Activated CD8-positive, alpha-beta T cell treated with anti-CD3 and anti-CD28 coated beads for 36 hours (primary cell): ENCODE data around the gene MLXIP. TPM values are rescaled to one million over a fixed set of nuclear protein-coding genes. Genes with fewer than 3 reads are reported as not detected.

ENCODE experiments used
- ATAC-seq: fragments of 200-7000 bp; cut with Tn5 transposase; one replicate; pipeline ENCODE4 v1.10.0; 2021; ENCODE audit warnings: mild to moderate bottlenecking, moderate library complexity
- CTCF ChIA-PET: fragments of 350-600 bp; sonication (Branson Sonifier 250); formaldehyde crosslinking; loops from one replicate; lab custom pipeline; 2021; ENCODE audit warnings: antibody characterized with exemption; lab: Charles Lee
- POLR2A ChIA-PET: fragments of 350-600 bp; sonication (Branson Sonifier 250); formaldehyde crosslinking; loops from one replicate; lab custom pipeline; 2021; ENCODE audit warnings: antibody characterized with exemption; lab: Charles Lee
- DNase-seq: peaks from one replicate; pipeline ENCODE4 v3.0.0-alpha.2; 2020
- H3K27ac Mint-ChIP-seq: one replicate; pipeline ENCODE4 v1.8.0; 2021; ENCODE audit warnings: mild to moderate bottlenecking, mixed read lengths
- H3K27me3 Mint-ChIP-seq: one replicate; pipeline ENCODE4 v1.8.0; 2021; ENCODE audit warnings: mixed read lengths
- H3K36me3 Mint-ChIP-seq: one replicate; pipeline ENCODE4 v1.8.0; 2021; ENCODE audit warnings: low read depth, mixed read lengths
- H3K4me1 Mint-ChIP-seq: one replicate; pipeline ENCODE4 v1.8.0; 2021; ENCODE audit warnings: low read depth, mixed read lengths
- H3K4me3 Mint-ChIP-seq: one replicate; pipeline ENCODE4 v1.8.0; 2021; ENCODE audit warnings: mild to moderate bottlenecking, moderate library complexity, mixed read lengths
- H3K9me3 Mint-ChIP-seq: one replicate; pipeline ENCODE4 v1.8.0; 2021; ENCODE audit warnings: mixed read lengths
- CTCF ChIP-seq: fragments of 200-600 bp; IDR thresholded peaks from one replicate; pipeline ENCODE4 v1.8.0; 2022; ENCODE audit warnings: antibody characterized with exemption, mild to moderate bottlenecking
- intact Hi-C: fragments of 100-400 bp; cut with micrococcal nuclease; formaldehyde crosslinking; loops from one replicate; pipeline ENCODE4 v1.10.0; 2022
- total RNA-seq, 2 experiments: library from RNA; stranded (reverse); gene quantifications; one replicate each; pipeline ENCODE4 v1.2.3, GENCODE V29; 2021

Gene MLXIP
- total RNA-seq, 2 experiments from 2014 or later, result 26.0 to 28.7 TPM

- intact Hi-C loops, result no loop called here
- H3K4me1 Mint-ChIP-seq, result no peaks in the 10 kb centered on the region
- no peak for DNase-seq
- no peaks in the 10 kb centered on the region for H3K27me3 Mint-ChIP-seq
- CTCF ChIA-PET, result interaction anchor here (1.0 kb wide), 1 partner anchor 12 kb away, joined by 3 read pairs; no protein-coding TSS in a partner anchor
- no peak overlapping the region for H3K27ac Mint-ChIP-seq
- no peaks in the 10 kb centered on the region for H3K9me3 Mint-ChIP-seq
- POLR2A ChIA-PET, result interaction anchor here (0.8 kb wide), 1 partner anchor 13 kb away, joined by 3 read pairs; no protein-coding TSS in a partner anchor
- peaks cover 6% of the 10 kb centered on the region for H3K36me3 Mint-ChIP-seq
- no peak for TF ChIP-seq CTCF
- ATAC-seq, result no peak
- H3K4me3 Mint-ChIP-seq, result no peak overlapping the region
These were observed 64.3 kb downstream of the MLXIP start for GRCh38 chr12:122142857-122143256.

- Mint-ChIP-seq H3K9me3 (no peaks in the 10 kb centered on the region), H3K27ac (no peak overlapping the region), H3K4me3 (no peak overlapping the region), H3K4me1 (no peaks in the 10 kb centered on the region), H3K36me3 (peaks cover 6% of the 10 kb centered on the region), H3K27me3 (no peaks in the 10 kb centered on the region)
- POLR2A ChIA-PET, result no interaction called here
- CTCF ChIA-PET, result no interaction called here
- intact Hi-C loops, result no loop called here
- no peak for ATAC-seq
- TF ChIP-seq CTCF, result no peak
- DNase-seq, result no peak
These were observed 66.3 kb downstream of the MLXIP start for GRCh38 chr12:122144885-122145284.

GRCh38 chr12:122145505-122146330 is 67.2 kb downstream of the MLXIP start:
- ATAC-seq, result no peak
- Mint-ChIP-seq H3K4me1 (no peaks in the 10 kb centered on the region), H3K27ac (no peak overlapping the region), H3K36me3 (peaks cover 6% of the 10 kb centered on the region), H3K9me3 (no peaks in the 10 kb centered on the region), H3K27me3 (no peaks in the 10 kb centered on the region), H3K4me3 (no peak overlapping the region)
- TF ChIP-seq CTCF, result no peak
- intact Hi-C loops, result no loop called here
- no peak for DNase-seq
- CTCF ChIA-PET, result no interaction called here
- POLR2A ChIA-PET, result no interaction called here

GRCh38 chr12:122147514-122148290 is 69.1 kb downstream of the MLXIP start:
- H3K9me3 Mint-ChIP-seq, result no peaks in the 10 kb centered on the region
- ATAC-seq, result no peak

More at GRCh38 chr12:122147514-122148290, 69.1 kb downstream of the MLXIP start:
- ChIA-PET POLR2A (interaction anchor here (0.9 kb wide), 1 partner anchor 27 kb away, joined by 3 read pairs; no protein-coding TSS in a partner anchor), CTCF (interaction anchor here (1.3 to 1.9 kb wide), 4 partner anchors 10 to 208 kb away, joined by 3 to 7 read pairs (median 4); no protein-coding TSS in a partner anchor)
- TF ChIP-seq CTCF, result no peak
- Mint-ChIP-seq H3K4me3 (no peak overlapping the region), H3K27me3 (no peaks in the 10 kb centered on the region), H3K27ac (no peak overlapping the region), H3K36me3 (no peaks in the 10 kb centered on the region), H3K4me1 (no peaks in the 10 kb centered on the region)
- DNase-seq, result no peak
- intact Hi-C loops, result no loop called here
